ENCODE results near the gene PRR23E.

PRR23E gene

GRCh38 chr3:127165036-127165435 lies 27.9 kb upstream of the PRR23E start:
- DNase-seq (ENCODE audit: low spot score): no peak

- DNase-seq (ENCODE audit: low spot score): no peak
Measured at GRCh38 chr3:127165694-127166485, 27.0 kb upstream of the PRR23E start.

- no peak for DNase-seq (ENCODE audit: low spot score)
Measured at GRCh38 chr3:127166501-127167065, 26.3 kb upstream of the PRR23E start.

GRCh38 chr3:127167315-127168043 lies 25.5 kb upstream of the PRR23E start:
- no peak for DNase-seq (ENCODE audit: low spot score)

GRCh38 chr3:127168271-127168670 lies 24.7 kb upstream of the PRR23E start:
- no peak for DNase-seq (ENCODE audit: low spot score)

GRCh38 chr3:127170814-127171213 lies 22.1 kb upstream of the PRR23E start:
- DNase-seq (ENCODE audit: low spot score): no peak

GRCh38 chr3:127171320-127171719 lies 21.6 kb upstream of the PRR23E start:
- no peak for DNase-seq (ENCODE audit: low spot score)

GRCh38 chr3:127171721-127172120 lies 21.2 kb upstream of the PRR23E start:
- no peak for DNase-seq (ENCODE audit: low spot score)

GRCh38 chr3:127172211-127172610 lies 20.7 kb upstream of the PRR23E start:
- no peak for DNase-seq (ENCODE audit: low spot score)

GRCh38 chr3:127172781-127173515 lies 20.0 kb upstream of the PRR23E start:
- DNase-seq (ENCODE audit: low spot score): no peak

GRCh38 chr3:127173516-127174166 lies 19.3 kb upstream of the PRR23E start:
- no peak for DNase-seq (ENCODE audit: low spot score)

GRCh38 chr3:127174284-127174683 lies 18.6 kb upstream of the PRR23E start:
- no peak for DNase-seq (ENCODE audit: low spot score)

- no peak for DNase-seq (ENCODE audit: low spot score)
Measured at GRCh38 chr3:127174715-127175140, 18.2 kb upstream of the PRR23E start.

- DNase-seq (ENCODE audit: low spot score): no peak
Measured at GRCh38 chr3:127175272-127175671, 17.7 kb upstream of the PRR23E start.

GRCh38 chr3:127177226-127177625 lies 15.7 kb upstream of the PRR23E start:
- no peak for DNase-seq (ENCODE audit: low spot score)

- DNase-seq (ENCODE audit: low spot score): no peak
Measured at GRCh38 chr3:127180859-127181258, 12.1 kb upstream of the PRR23E start.

- no peak for DNase-seq (ENCODE audit: low spot score)
Measured at GRCh38 chr3:127182431-127182830, 10.5 kb upstream of the PRR23E start.

GRCh38 chr3:127182848-127183714 lies 9.8 kb upstream of the PRR23E start:
- no peak for DNase-seq (ENCODE audit: low spot score)

- no peak for DNase-seq (ENCODE audit: low spot score)
Measured at GRCh38 chr3:127183931-127184869, 8.7 kb upstream of the PRR23E start.

- no peak for DNase-seq (ENCODE audit: low spot score)
Measured at GRCh38 chr3:127184870-127185216, 8.1 kb upstream of the PRR23E start.

Measured in globus pallidus (tissue), 1 donor.